CD4-positive, alpha-beta T cell treated with Interleukin-12 subunit alpha and Interleukin-12 subunit beta, for 1 hour (primary cell): Measurements from ENCODE around the gene GRSF1.
"Not testable (repeated sequence)": the region's sequence is repeated elsewhere in the genome, so short reads cannot be mapped to it uniquely, and the experiment has no call there.

Experiments
- DNase-seq: peaks from one replicate; pipeline ENCODE4 v3.0.0-alpha.2; 2020

GRSF1 gene, protein sequence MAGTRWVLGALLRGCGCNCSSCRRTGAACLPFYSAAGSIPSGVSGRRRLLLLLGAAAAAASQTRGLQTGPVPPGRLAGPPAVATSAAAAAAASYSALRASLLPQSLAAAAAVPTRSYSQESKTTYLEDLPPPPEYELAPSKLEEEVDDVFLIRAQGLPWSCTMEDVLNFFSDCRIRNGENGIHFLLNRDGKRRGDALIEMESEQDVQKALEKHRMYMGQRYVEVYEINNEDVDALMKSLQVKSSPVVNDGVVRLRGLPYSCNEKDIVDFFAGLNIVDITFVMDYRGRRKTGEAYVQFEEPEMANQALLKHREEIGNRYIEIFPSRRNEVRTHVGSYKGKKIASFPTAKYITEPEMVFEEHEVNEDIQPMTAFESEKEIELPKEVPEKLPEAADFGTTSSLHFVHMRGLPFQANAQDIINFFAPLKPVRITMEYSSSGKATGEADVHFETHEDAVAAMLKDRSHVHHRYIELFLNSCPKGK

GRCh38 chr4:70839589-70840093 is at the start of gene GRSF1:
Gene GRSF1 (minus strand): TSS chr4:70839890. CDS start chr4:70839827, 63 bp downstream.
- peak; percentile 94 for DNase-seq

GRCh38 chr4:70885174-70885573 is 45.5 kb upstream of the GRSF1 start:
- no peak for DNase-seq

- no peak for DNase-seq
Measured at GRCh38 chr4:70880739-70881138, 41.0 kb upstream of the GRSF1 start.

DNA sequence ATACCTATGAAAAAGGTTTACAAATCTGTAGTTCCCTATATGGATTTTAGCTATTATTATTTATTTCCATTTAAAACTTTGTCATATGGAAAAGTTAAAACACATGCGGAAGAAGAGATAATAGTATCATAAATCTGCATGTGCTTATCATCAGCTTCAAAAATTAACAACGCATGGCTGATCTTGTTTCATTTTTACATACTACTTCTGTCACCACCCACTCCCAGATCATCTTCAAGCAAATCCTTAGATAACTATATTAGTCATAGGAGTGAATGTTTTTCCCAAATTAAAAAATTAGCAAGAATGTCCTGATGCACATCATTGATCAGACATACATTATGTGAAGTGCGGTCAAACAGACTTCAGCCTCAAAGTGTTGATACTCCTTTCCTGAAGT is 37.9 kb upstream of the GRSF1 start:
- no peak for DNase-seq

DNA sequence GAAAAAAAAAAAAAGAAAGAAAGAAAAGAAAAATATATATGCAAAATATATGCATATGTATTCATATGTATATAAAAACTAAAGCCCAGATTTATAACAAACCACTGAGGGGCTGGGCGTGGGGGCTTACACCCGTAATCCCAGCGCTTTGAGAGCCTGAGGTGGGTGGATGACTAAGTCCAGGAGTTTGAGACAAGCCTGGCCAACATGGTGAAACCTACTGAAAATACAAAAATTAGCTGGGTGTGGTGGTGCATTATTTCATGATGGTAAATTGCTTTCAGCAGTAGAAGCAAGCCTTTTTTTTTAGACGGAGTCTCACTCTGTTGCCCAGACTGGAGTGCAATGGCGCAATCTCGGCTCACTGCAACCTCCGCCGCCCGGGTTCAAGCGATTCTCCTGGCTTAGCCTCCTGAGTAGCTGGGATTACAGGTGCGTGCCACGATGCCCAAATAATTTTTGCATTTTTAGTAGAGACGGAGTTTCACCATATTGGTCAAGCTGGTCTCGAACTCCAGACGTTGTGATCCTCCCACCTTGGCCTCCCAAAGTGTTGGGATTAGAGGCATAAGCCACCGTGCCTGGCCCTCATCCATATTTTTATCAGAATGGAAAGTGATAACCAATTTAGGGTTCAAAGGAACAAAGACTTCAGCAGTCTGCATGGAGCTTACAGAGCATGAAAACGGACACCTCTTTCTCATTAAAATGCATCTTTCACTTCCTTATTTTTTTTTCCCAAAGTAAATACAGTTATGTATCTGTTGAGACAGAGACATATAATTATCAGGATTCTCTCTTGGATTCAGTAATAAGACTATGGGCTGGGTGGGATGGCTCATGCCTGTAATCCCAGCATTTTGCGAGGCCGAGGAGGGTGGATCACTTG is 34.8 kb upstream of the GRSF1 start:
- no peak for DNase-seq

GRCh38 chr4:70873216-70873615 is 33.5 kb upstream of the GRSF1 start:
- DNase-seq: no peak

DNA sequence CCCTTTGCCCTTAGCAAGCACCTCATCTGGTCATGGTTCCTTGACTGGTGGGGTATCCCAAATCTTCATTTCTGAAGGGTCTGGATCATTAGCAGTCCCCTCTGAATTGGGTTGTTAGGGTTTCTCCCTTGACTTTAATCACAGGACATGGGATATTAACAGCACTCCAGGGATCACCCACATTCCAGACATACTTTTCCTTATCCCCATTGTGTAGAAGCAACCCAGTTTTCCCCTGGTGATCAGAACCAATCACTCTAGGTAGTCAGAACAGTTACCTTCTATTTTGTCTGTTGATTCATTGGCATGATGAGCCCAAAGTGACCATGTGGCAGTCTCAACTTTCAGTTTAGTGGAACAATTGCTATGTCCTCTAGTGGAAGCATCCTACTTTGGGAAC is 29.1 kb upstream of the GRSF1 start:
- DNase-seq: no peak

GRCh38 chr4:70863099-70863790 is 23.6 kb upstream of the GRSF1 start:
- no peak for DNase-seq

DNA sequence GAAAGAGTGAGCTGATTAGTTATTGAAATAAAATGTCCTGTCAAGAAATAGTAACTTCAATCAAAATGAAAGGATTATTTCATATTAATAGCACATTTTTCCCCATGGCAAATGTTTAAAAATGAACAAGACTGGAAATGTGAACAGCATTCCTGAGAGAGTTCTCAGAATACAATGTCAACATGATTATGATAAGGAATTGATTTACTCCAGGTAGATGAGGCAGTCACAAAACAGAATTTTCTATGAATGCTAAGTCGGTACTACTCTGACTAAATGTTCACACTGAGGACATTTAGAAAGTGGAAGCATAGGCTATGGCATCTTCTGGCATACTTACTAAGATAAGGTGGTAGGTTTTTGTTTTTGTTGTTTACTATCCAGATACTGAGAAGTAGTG is 19.4 kb upstream of the GRSF1 start:
- no peak for DNase-seq

GRCh38 chr4:70858454-70858853 is 18.8 kb upstream of the GRSF1 start:
- DNase-seq: no peak

GRCh38 chr4:70855464-70855863 is 15.8 kb upstream of the GRSF1 start:
- DNase-seq: no peak

- no peak for DNase-seq
Measured at GRCh38 chr4:70849291-70849690, 9.6 kb upstream of the GRSF1 start.

DNA sequence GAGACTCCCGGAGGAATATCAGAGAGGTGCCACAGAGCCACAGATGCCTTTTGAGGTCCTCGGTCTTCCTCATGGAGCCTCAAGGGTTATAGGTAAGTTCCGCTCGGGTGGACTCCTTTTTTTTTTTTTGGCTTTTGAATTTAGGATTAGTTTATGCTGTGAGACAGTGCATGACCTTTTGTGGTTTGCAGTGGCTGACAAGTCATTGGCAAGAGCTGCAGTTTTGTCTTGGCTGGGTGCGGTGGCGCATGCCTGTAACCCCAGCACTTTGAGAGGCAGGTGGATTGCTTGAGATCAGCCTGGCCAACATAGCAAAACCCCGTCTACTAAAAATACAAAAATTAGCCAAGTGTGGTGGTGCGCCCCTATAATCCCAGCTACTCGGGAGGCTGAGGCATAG is 4.5 kb upstream of the GRSF1 start:
- DNase-seq: no peak

DNA sequence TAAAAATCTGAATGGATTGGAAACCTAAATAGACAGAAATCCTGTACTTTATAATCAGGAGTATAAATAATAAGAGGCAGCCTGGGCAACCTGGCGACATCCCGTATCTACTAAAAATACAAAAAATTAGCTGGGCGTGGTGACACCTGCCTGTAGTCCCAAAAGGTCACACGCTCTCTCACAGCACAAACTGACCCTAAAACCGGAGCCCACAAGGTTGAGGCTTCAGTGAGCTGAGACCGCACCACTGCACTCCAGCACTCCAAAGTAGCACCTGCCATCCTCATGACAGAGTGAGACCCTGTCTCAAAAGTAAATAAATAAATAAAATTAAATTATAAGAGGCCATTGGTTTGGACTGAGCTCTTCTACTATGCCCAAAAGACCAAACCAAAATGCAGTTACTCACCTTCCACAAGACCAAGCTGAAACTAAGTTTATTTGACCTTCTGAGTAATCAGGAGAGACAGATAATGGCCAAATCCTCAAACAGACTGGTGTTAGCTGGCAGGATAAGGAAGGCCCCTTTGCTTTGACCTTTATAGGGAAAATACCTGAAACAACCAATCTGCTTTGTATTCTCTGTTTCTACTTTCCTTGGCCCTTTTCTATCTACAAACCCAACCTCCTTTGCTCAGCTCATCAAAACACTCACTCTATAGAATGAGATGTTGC is 3.2 kb upstream of the GRSF1 start:
- DNase-seq: no peak

DNA sequence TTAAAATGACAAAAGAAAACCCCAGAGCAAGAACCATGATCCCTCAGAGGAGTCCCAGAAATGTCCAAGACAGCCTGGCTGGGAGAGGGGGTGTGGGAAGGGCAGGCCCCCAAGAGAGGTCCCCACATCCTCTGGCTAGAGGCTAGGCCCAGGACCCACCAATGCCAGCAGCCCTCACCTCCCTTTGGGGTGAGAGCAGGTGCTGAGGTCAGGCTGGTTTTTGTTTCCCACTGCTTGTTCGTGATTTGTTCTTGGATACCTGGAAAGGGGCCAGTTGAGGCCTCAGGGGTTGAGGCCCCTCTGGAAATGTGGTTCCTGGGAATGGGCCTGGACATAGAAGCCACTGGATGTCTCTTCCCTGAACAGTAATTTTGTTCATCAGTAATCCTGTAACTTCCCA is 2.3 kb upstream of the GRSF1 start:
- no peak for DNase-seq

GRCh38 chr4:70841211-70841610 is 1.5 kb upstream of the GRSF1 start:
- no peak for DNase-seq

DNA sequence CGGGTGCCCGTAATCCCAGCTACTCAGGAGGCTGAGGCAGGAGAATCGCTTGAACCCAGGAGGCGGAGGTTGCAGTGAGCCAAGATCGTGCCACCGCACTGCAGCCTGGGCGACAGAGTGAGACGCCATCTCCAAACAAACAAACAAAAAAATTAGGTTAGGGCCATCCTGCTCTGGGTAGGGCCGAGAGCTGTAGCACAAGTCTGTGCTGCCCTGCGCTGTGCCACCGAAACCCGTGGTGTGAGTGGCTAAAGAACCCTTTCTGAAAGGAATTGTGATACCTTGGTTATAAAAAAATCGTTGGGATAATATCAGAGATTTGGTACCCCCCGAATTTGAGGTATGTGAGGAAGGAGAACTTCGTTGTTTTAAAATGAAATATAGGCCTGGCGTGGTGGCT is 941 bp upstream of the GRSF1 start:
- not testable (repeated sequence) for DNase-seq

DNA sequence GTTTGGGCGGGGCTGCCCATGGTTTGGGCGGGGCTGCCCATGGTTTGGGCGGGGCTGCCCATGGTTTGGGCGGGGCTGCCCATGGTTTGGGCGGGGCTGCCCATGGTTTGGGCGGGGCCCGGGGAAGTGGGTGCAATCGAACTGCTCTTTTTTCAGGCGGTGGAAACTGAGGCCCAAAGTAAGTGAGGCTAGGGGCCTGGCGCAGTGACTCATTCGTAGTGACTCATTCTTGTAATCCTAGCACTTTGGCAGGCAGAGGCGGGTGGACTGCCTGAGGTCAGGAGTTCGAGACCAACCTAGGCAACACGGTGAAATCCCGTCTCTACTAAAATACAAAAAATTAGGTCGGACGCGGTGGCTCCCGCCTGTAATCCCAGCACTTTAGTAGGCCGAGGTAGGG is 447 bp upstream of the GRSF1 start:
- DNase-seq: peak; percentile 68

GRCh38 chr4:70838666-70839588 is 763 bp downstream of the GRSF1 start:
- peak; percentile 68 for DNase-seq

GRCh38 chr4:70838204-70838603 is 1.5 kb downstream of the GRSF1 start:
- DNase-seq: no peak

GRCh38 chr4:70836081-70836480 is 3.6 kb downstream of the GRSF1 start:
- no peak for DNase-seq
